HG02623 (cell line): ENCODE measurements around the gene PLXNB1.

ENCODE experiments used
- ATAC-seq: cut with Tn5 transposase; IDR thresholded peaks from one replicate; pipeline ENCODE4 v1.9.1; 2021; ENCODE audit warnings: moderate library complexity; ENCODE audit not compliant: unreplicated experiment

PLXNB1 gene

DNA sequence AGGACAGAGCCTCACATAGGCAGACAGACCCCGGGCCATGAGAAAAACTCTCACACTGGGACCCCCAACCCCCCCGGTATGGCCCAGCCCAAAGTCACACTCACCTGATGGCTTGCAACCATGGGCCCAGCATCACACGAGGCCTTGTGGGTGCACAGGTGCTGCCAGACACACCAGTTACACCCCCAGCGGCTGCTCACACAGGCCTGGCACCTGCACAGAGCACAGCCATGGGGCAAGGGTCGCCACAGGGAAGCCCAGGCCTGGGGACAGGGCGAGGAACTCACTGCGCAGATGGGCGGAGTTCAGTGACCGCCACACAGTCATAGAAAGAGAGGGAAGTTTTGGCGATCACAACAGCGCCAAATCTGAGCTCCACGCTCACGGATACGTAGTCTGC, 9.3 kb downstream of the PLXNB1 start:
- ATAC-seq: no peak

DNA sequence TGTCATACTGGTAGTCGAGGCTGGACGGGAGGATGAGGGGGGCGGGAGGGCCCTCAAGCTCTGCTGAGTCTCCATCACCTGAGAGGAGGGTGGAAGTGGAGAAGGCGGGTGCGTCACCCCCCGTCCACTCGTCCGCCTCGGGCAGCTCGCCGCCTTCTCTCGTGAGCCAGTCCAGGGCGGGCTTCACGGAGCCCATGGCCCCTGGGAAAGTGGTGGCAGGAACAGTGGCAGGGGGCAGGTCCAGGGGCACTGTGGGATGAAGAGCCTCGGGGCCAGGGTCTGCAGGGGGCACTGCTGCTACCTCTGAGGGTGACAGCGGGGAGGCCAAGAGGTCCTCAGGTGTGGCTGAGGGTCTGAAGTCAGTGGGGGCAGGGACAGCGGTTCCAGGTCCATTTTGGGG, 10.3 kb downstream of the PLXNB1 start:
- ATAC-seq: no peak

DNA sequence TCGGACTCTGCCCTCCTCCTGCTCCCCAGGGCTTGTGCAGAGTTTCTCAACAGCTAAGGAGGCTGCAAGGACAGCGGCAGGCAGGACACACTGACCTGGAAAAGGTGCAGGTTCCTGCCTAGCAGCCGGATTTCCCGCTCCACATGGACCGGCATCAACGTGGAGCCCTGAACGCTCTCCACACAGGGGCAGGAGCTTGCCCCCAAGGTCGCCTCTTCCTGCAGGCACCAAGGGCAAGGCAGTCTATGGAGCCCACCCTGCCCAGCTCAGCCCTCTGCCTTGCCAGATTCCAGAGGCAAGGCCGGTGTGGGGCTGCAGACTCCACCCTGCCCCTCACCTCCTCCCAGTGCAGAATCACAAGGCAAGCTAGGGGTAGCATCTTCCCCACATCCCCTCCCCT, 10.7 kb downstream of the PLXNB1 start:
- ATAC-seq: no peak

DNA sequence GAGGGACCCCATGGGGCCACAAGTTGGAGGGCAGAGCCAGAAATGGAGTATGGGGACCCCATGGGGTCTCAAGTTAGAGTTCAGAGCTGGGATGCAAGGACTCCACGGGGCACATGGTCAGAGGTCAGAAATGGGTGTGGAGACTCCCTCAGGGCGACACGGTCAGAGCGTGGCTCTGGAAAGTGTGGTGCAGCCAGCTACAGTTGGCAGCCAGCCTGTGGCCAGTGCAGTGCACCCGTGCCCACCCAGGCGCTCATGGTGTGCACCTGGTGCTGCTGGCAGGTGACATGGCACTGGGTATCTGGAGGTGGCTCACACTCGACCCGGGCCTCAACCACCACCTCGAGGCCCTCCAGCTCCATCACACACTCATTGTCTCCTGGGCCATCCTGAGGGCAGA, 11.2 kb downstream of the PLXNB1 start:
- no peak for ATAC-seq

DNA sequence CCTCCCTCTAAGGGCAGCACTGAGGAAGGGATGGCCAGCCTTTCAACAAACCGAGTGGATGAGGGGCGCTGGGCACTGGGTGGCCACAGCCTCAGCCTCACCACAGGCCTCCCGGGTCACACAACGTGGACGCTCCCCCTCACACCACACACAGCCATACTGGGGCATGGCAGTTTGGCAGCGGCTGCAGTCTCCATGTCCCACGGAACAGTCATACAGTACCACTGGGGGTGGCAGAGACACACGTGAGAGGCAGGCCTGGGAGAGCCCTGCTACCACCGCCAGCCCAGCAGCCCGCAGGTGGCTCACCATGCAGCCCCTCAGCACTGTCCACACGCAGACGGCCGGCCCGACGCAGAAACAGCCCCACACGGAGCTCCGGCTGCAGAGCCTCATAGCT, 11.7 kb downstream of the PLXNB1 start:
- ATAC-seq: no peak

DNA sequence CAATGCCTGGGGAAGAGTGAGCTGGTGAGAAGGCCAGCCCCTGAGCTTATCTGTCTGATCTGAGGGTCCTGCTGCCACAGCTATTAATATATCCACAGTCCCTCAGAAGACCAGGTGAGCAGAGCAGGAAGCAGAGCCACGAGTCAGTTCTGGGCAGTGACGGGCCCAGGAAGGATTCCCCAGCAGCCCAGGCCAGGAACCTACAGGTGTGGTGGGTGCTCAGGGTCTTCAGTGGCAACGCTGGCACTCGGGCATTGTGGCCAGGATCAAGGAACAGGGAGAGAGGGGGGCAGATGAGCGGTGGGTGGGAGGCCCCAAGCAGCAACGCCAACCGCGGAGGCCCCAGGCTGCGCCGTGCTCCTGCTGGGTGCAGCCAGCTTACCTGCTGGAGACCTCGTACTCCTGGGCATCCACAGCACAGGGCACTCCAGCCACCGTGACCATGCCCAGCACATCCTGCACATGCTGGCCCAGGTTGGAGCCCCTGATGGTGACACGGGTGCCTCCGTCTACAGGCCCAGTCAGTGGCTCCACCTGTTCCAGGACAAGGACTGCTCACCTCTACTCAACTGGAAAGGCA, 12.3 kb downstream of the PLXNB1 start:
- no peak for ATAC-seq

DNA sequence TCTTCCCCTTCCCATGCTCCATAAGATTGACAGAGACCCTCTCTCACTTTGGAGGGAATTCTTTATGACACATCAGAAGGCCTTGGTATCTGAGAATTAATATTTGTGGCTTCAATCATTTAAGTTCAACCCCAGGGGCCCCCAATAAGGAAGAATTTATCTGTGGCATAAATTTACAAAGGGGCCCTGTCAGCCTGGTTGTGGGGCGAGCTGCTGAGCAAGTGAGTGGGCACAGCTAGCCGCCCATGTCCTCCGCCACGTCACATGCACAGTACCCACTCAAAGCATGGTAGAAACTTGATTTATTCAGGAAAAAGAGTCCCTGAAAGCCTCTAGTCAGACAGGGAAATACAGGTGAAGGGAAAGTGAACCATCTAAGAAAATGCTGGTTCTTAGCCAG, 13.3 kb downstream of the PLXNB1 start:
- no peak for ATAC-seq

DNA sequence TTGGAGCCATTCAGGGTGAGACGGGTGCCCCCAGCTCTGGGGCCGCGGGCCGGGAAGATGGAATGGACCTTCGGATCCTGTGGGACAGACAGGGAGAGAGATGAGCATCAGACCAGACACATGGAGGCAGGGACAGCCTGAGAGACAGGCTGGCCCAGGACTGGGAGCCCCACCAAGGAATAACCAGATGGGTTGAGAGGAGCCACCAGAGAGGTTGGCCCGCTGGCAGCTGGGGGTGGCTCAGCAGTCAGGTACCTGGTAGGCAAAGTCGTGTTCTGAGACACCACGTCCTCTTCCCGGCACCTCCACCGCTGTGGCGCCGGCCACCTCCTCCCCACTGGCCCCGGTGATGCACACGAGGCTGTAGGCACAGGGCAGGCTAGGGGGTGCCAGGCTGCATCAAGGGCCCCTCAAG, 13.8 kb downstream of the PLXNB1 start:
- no peak for ATAC-seq

DNA sequence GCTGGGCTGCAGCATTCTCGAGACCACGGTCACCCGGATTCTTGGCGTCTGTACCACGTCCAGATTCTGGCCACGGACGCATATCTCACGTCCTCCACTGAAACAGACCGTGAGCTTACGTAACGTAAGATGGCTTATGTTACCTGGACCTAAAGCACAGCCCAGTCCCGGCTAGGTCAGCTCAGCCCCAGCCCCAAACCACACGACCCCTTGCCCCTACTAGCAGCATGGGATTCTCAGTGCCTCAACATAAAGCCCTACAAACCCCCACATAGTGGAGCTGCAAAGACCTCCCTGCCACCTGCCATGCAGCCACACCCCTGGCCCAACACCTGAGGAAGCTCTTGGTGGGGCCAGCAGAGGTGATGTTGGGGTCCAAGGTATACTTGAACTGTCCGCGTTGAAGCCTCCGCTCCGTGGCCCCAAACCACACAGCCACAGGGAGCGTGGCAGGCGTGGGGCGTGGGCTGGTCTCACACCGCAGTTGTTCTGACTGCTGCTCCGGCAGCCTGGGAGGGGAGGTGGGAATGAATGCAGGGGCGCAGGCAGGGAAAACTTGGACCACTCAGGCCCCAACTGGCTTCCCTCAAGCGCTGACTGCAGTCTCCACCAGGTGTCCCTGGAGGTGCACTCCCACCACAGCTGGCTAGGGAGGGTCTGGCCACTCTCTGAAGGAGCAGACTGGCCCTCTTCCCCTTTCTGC, 14.5 kb downstream of the PLXNB1 start:
- ATAC-seq: no peak

DNA sequence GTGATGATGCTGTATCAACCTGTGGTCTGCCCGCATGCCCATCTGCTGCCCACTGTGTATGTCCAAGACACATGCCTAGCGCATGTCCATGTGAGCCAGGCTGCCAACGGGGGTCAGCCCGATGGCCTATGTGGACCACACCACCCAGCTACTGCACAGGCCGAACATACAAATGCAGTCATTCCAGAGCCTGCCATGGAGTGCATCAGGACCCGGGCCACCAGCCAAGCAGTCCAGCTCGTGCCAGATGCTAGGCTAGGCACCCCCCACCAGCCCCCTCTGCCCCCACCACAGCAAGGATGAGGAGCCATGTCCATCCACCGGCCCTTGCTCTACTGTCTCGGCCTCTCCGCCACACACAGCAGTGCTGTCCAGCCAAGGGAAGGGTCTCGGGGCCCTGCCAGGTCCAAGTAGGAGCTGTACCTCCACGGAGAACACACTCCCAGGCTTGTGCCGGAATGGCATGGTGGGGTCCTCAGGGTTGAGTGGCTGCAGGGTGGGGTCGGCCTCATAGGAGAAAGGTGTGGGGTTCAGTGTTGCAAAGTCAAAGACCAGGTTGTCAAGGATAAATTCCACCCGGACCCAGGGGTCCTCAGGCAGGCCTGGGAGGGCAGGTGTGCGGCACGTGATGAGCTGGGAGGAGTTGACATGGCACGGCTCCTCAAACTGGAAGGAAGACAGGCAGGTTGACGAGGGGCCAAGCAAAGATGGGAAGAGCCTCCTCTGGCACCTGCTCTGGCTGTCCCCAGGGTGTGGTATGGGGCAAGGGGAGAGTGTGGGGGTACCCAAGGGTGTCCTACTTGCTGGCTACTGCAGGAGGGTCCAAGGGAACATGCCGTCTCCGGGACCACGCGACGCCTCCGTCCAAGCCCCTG, 15.3 kb downstream of the PLXNB1 start:
- no peak for ATAC-seq

DNA sequence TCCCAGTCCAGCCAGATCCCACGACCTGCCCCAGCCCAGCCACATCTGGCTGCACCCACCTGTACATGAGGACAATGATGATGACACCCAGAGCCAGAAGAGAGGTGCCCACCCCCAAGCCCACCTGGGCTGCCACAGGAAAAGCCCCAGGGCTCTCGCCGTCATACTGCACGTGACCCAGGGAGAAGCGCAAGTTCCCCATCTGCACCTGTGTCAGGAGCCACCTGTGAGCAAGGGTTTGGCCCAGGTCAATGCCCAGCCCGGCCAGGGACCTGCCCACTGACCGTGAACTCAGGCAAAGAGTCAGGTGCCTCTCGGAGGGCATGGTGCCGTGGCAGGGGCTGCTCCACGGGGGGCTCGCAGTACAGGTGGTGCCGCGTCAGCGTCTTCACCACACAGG, 16.3 kb downstream of the PLXNB1 start:
- ATAC-seq: no peak

DNA sequence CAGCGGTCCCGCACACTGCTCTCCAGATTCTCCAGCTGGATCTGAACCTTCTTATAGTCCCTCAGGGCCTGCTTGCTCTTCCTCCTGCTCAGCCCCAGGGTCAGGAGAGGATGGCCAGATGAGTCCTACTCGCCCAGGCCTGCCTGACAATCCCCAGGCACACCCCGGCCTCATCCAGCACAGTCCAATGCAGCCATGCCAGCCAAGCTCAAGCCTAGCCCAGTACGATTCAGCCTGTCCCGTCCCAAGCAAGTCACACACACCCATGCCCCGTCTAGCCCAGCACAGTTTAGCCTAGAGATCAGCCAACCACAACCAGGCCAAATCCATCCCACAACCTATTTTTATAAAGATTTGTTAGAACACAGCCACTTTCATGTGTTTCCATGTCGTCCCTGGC, 16.8 kb downstream of the PLXNB1 start:
- no peak for ATAC-seq

DNA sequence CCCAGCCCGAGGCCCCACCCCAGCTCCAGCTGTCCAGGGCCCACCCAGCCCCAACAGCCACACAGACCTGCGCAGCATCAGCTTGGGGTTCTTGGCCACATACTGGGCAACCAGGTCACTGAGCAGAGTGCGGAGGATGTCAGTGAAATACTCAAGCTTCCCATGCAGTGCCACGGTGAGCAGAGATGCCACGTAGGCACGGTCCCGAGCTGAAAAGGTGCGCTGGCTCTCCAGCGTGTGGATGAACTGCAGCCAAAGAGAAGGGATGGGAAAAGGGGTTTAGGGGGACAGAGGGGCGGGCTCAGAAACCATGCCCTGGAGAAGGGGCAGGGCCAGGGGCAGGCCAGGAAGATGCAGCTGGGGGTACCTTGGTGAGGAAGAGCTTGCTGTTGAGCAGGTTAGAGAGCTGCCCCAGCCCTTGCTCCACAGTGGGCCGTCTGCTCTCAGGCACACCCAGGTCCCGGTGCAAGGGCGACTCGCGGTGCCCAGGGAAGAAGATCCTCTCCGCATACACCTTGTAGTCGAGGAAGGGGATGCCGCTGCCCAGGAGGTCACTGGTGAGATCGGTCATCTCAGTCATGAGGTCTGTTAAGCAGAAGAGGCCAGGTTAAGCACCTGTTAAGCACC, 17.4 kb downstream of the PLXNB1 start:
- ATAC-seq: no peak

DNA sequence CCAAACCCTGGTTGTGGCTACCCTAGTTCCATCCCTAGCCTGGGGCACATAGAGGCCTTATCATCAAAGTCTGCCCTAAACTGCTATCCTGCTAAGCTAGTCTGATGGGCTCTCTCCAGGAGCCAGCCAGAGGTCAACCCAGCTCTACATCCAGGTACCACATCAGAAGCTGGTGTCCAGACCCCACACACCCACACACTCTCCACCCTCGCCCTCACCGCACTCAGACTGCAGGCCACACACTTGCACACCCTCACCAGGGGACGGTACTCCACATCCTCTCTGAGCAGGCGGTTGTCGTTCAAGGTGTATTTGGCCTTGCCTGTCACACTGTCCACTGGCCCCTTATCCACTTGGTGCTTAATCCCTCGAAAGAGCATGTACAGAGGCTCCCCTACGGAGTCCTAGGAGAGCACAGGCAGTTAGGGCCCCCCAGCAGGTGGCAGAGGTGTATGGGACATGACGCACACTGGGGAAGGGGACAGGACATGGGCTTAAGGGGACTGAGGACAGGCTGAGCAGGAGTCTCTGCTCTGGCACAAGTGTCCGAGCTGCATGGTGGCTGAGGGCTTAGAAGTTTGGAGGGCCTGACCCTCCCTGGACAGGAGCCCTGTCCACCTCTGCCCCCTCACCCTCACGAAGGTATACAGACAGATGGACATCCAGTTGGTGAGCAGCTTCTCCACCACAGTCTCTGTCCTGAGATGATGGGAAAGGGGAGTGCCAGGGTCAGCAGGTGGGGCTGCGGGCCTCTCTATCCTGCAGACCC, 18.1 kb downstream of the PLXNB1 start:
- ATAC-seq: no peak

DNA sequence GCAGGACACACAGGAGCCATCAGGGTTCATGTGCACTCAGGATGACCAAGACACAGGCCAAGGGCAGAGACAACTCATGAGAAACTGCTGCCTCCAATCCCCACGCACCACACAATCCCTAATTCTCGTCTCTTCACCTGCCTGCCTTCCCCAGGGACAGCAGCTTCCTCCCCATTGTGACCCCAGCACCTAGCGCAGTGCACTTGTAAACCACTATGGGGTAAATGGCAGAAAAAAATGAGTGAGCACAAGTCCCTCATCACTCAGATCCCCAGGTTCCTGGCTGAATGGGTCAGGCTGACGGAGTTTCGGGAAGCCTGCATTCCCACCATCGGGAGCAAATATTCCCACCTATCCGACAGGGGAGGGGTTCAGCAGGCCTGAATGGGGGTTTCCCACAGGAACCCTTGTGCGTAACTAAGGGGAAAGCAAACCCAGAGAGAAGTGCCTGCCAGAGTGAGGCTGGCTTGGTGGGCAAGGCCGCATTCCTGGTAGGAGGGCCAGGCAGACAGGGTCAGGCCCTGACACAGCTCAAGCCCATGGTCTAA, 18.8 kb downstream of the PLXNB1 start:
- no peak for ATAC-seq

DNA sequence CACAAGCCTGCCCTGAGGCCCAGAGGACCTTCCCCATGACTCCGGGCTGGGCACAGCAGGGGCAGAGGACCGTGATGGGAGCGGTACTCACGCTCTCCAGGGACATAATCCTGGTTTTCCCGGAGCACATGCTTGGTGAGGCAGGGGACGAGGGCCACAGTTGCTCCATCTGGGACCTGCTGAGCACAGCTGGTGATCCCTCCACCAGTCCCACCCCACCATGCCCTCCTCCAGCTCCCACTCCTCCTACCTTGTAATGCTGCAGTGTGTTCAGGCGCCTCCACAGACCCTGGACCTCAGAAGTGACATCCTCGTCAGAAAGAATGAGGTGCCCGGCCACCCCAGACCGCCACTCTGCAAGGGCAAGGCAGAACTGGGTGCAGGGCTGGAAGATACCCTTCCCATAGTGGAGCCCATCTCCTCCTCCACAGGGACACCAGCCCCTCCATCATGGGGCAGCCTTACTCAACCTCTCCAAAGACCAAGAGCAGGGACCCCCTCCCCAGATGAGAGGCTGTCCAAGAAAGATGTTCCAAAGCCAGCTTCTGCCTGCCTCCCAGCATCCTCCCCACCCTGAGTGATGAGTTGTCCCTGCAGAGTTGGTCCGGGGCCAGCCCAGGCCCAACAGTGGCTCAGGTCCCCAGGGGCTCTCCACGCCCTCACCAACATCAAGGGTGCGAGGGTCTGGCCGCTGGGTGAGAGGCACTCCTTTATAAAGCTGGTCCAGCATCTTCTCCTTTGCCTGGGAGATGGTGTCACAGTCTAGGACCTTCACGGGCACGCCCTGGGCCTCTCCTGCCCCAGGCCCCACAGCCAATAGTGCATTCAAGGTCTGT, 19.5 kb downstream of the PLXNB1 start:
- ATAC-seq: no peak

DNA sequence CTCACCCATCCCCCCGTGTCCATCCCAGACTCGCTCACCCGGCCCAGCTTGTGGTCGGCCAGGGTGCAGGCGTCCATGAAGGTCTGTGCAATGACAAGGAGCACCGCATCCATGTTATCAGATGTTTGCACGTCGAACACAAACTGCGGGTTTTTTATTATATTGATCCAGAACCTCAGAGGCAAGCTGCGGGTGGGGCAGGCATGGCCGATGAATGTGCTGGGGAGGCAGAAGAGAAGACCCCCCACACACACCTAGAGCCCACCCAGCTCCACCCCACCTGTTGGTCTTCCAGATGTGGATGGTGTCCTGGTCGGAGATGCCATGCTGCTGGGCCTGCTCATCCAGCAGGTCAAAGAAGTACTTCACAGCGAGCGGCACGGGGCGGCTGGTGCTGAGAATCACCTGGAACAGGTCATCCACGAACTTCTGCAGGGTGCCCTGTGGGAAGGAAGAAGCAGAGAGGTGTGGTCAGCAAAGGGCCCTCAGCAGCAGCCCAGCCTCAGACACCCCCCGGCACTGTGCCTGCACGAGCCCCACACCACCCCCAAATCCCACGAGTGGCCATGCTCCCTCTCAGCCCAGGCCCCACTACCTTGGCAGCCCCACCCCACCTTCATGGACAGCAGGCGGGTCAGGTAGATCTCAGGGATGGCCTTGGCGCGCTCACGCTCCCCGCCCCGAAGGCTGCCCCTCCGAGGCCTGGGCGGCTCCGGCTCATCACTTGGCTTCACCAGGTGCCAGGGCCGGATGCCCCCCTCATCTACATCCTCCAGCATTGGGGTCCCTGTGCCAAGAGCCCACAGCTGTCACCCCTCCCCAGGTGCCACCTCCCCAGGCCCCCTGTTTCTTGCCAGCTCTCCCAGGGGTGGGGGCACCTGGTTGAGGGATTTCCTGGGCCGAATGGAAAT, 20.3 kb downstream of the PLXNB1 start:
- ATAC-seq: no peak

DNA sequence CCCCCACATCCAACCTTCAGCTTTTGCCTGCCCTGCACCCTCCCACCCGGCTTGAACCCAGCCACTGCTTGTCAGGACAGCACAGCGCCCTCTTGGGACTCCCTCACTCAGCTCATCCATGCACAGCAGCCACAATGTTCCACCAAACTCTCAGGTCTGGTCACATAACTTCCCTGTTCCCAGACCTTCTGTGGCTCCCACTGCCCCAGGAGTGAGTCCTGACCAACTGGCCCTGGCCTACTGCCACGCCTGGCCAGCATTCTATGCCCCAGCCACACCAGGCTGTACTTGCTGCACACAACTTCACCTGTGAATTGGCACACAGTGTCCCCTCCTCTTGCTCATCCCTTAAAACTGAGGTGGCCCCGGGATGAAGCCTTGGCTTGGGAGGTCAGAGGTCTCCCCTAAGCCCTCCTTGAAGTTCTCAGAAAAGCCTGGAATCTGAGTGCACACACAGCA, 21.0 kb downstream of the PLXNB1 start:
- no peak for ATAC-seq
